Neuronal stem cell (in vitro differentiated cells): ENCODE data around the gene RASGRF2.

Experiments used
- DNase-seq: peaks from one replicate; pipeline ENCODE4 v3.0.0-alpha.2; 2013; ENCODE audit warnings: low spot score
- H2AFZ ChIP-seq: one replicate; pipeline ENCODE4 v1.6.1; 2013; ENCODE audit warnings: mild to moderate bottlenecking, low read length, inconsistent platforms
- H2AK5ac ChIP-seq: 2 replicates; pipeline ENCODE4 v1.6.1; 2013; ENCODE audit warnings: low read depth, mild to moderate bottlenecking, inconsistent platforms, low read length, moderate library complexity, mixed read lengths
- H2BK120ac ChIP-seq: 2 replicates; pipeline ENCODE4 v1.6.1; 2013; ENCODE audit warnings: low read depth, mild to moderate bottlenecking, inconsistent platforms, low read length, moderate library complexity, mixed read lengths
- H2BK12ac ChIP-seq: one replicate; pipeline ENCODE4 v1.6.1; 2013; ENCODE audit warnings: low read length, inconsistent platforms
- H2BK15ac ChIP-seq: 2 replicates; pipeline ENCODE4 v1.6.1; 2013; ENCODE audit warnings: mild to moderate bottlenecking, low read length, inconsistent platforms, mixed read lengths
- H2BK5ac ChIP-seq: one replicate; pipeline ENCODE4 v1.6.1; 2013; ENCODE audit warnings: inconsistent platforms, mild to moderate bottlenecking, low read length, moderate library complexity
- H3K14ac ChIP-seq: one replicate; pipeline ENCODE4 v1.6.1; 2013; ENCODE audit warnings: low read length, inconsistent platforms
- H3K18ac ChIP-seq: 2 replicates; pipeline ENCODE4 v1.6.1; 2013; ENCODE audit warnings: low read length, inconsistent platforms
- H3K23ac ChIP-seq: 2 replicates; pipeline ENCODE4 v1.6.1; 2013; ENCODE audit warnings: low read depth, mild to moderate bottlenecking, mixed read lengths, low read length, inconsistent platforms; ENCODE audit not compliant: poor library complexity
- H3K27ac ChIP-seq: replicated peaks from 3 replicates; pipeline ENCODE4 v1.5.1; 2013; ENCODE audit warnings: low read length, inconsistent platforms
- H3K27me3 ChIP-seq, 3 experiments: 2 replicates each; pipeline ENCODE4 v1.6.1; 2013; ENCODE audit warnings: low read length in 3 of 3, mild to moderate bottlenecking in 2 of 3, inconsistent platforms in 1 of 3, low read depth in 1 of 3, mixed read lengths in 1 of 3, moderate library complexity in 1 of 3; ENCODE audit not compliant: control insufficient read depth in 3 of 3, insufficient read depth in 3 of 3
- H3K36me3 ChIP-seq, 2 donors: replicated peaks in 1 of 2; 2 replicates each; pipeline ENCODE4 v1.6.1; 2013; ENCODE audit warnings: low read length in 2 of 2; ENCODE audit not compliant: control insufficient read depth in 2 of 2, insufficient read depth in 2 of 2
- H3K4ac ChIP-seq: 2 replicates; pipeline ENCODE4 v1.6.1; 2013; ENCODE audit warnings: inconsistent platforms, mild to moderate bottlenecking, low read length, moderate library complexity
- H3K4me1 ChIP-seq, 2 donors: 1 replicate in 1 of 2; 2 replicates in 1 of 2; pipeline ENCODE4 v1.6.1; 2013; ENCODE audit warnings: low read length in 2 of 2, low read depth in 1 of 2; ENCODE audit not compliant: control insufficient read depth in 2 of 2, insufficient read depth in 1 of 2
- H3K4me2 ChIP-seq: one replicate; pipeline ENCODE4 v1.6.1; 2013; ENCODE audit warnings: mild to moderate bottlenecking, low read length, inconsistent platforms; ENCODE audit not compliant: insufficient read depth, poor library complexity, severe bottlenecking
- H3K4me3 ChIP-seq, 2 donors: 2 replicates each; pipeline ENCODE4 v1.5.1; 2013; ENCODE audit warnings: low read length in 2 of 2, mild to moderate bottlenecking in 2 of 2, inconsistent platforms in 1 of 2, moderate library complexity in 1 of 2
- H3K79me1 ChIP-seq: one replicate; pipeline ENCODE4 v1.6.1; 2013; ENCODE audit warnings: low read depth, mild to moderate bottlenecking, inconsistent platforms, low read length, moderate library complexity
- H3K9ac ChIP-seq: one replicate; pipeline ENCODE4 v1.6.1; 2013; ENCODE audit warnings: mild to moderate bottlenecking, low read depth, low read length, inconsistent platforms; ENCODE audit not compliant: poor library complexity
- H3K9me3 ChIP-seq, 2 donors: replicated peaks in 1 of 2; 2 replicates each; pipeline versions ENCODE3 to v1.6.1; 2013; ENCODE audit warnings: low read length in 2 of 2, mild to moderate bottlenecking in 2 of 2, inconsistent platforms in 1 of 2, low read depth in 1 of 2, mixed read lengths in 1 of 2, moderate library complexity in 1 of 2; ENCODE audit not compliant: control insufficient read depth in 2 of 2, insufficient read depth in 1 of 2
- H4K8ac ChIP-seq: one replicate; pipeline ENCODE4 v1.6.1; 2013; ENCODE audit warnings: low read depth, mild to moderate bottlenecking, inconsistent platforms, low read length, moderate library complexity
- H4K91ac ChIP-seq: one replicate; pipeline ENCODE4 v1.6.1; 2013; ENCODE audit warnings: low read length, low read depth, mild to moderate bottlenecking, inconsistent platforms; ENCODE audit not compliant: poor library complexity
- WGBS, 2 donors: extraction: QIAGEN DNeasy Blood & Tissue Kit; methylation state at CpG; one replicate each; pipeline ENCODE4 v1.1.7; 2013; ENCODE audit warnings: missing lambda C conversion rate in 2 of 2, mixed read lengths in 1 of 2; ENCODE audit not compliant: insufficient read length in 2 of 2, insufficient replicate concordance in 1 of 2; ENCODE audit errors: extremely low coverage in 2 of 2; 5-methylcytosine and 5-hydroxymethylcytosine counted together

Gene RASGRF2

GRCh38 chr5:81097713-81098112 lies 137.6 kb downstream of the RASGRF2 start:
- Histone ChIP-seq H2BK5ac (no peak overlapping the region), H2BK15ac (no peak overlapping the region), H3K79me1 (no peaks in the 10 kb centered on the region), H3K27ac (no peak overlapping the region), H3K36me3 (no peaks in the 10 kb centered on the region), H2BK12ac (no peak overlapping the region), H3K9ac (no peak overlapping the region), H2AFZ (no peak overlapping the region), H3K9me3 (no peaks in the 10 kb centered on the region), H3K4ac (no peak overlapping the region), H3K14ac (peak overlapping the region; percentile 63), H3K18ac (no peak overlapping the region), H3K4me1 (peaks cover 0 to 5% of the 10 kb centered on the region in 2 donors), H4K91ac (no peak overlapping the region), H3K27me3 (no peaks in the 10 kb centered on the region), H4K8ac (no peak overlapping the region), H3K4me3 (no peak overlapping the region), H2AK5ac (no peak overlapping the region), H2BK120ac (no peak overlapping the region), H3K4me2 (no peak overlapping the region), H3K23ac (no peak overlapping the region)
- WGBS, 2 donors: no CpG with 5 or more reads among the region's 3 CpGs
- DNase-seq: no peak

- no peaks in the 10 kb centered on the region for H3K36me3 ChIP-seq
- H2BK15ac ChIP-seq: no peak overlapping the region
- peaks cover 0 to 5% (median 0%) of the 10 kb centered on the region in 3 experiments for H3K27me3 ChIP-seq
- H3K9ac ChIP-seq: no peak overlapping the region
- H4K8ac ChIP-seq: no peak overlapping the region
- DNase-seq: no peak
- no peaks in the 10 kb centered on the region for H3K4me1 ChIP-seq
- no peak overlapping the region for H3K4me3 ChIP-seq
- no peak overlapping the region for H2AFZ ChIP-seq
- H3K27ac ChIP-seq: no peak overlapping the region
- no peak overlapping the region for H3K14ac ChIP-seq
- no peak overlapping the region for H3K23ac ChIP-seq
- WGBS, 2 donors: no CpG with 5 or more reads among the region's 5 CpGs
- no peak overlapping the region for H2BK120ac ChIP-seq
- H3K4me2 ChIP-seq: no peak overlapping the region
- no peak overlapping the region for H3K4ac ChIP-seq
- H3K18ac ChIP-seq: no peak overlapping the region
- no peak overlapping the region for H4K91ac ChIP-seq
- H2BK12ac ChIP-seq: no peak overlapping the region
- no peaks in the 10 kb centered on the region for H3K79me1 ChIP-seq
- no peak overlapping the region for H2BK5ac ChIP-seq
- no peak overlapping the region for H2AK5ac ChIP-seq
- no peaks in the 10 kb centered on the region for H3K9me3 ChIP-seq
Measured at GRCh38 chr5:81105261-81105877, 145.2 kb downstream of the RASGRF2 start.

GRCh38 chr5:81115261-81115660 lies 155.1 kb downstream of the RASGRF2 start:
- Histone ChIP-seq H2BK12ac (no peak overlapping the region), H3K4me1 (no peaks in the 10 kb centered on the region), H3K14ac (no peak overlapping the region), H3K27me3 (peaks cover 0 to 6% (median 2%) of the 10 kb centered on the region in 3 experiments), H2AK5ac (no peak overlapping the region), H2BK15ac (no peak overlapping the region), H2BK120ac (no peak overlapping the region), H2AFZ (no peak overlapping the region), H3K9ac (no peak overlapping the region), H3K4me3 (no peak overlapping the region), H3K79me1 (no peaks in the 10 kb centered on the region), H2BK5ac (no peak overlapping the region), H3K18ac (no peak overlapping the region), H3K36me3 (no peaks in the 10 kb centered on the region), H3K4me2 (no peak overlapping the region), H3K4ac (no peak overlapping the region), H4K91ac (no peak overlapping the region), H3K27ac (no peak overlapping the region), H4K8ac (no peak overlapping the region), H3K9me3 (no peaks in the 10 kb centered on the region), H3K23ac (no peak overlapping the region)
- WGBS, 2 donors: no CpG with 5 or more reads among the region's 4 CpGs
- DNase-seq: no peak

- Histone ChIP-seq H3K9me3 (no peaks in the 10 kb centered on the region), H3K9ac (no peak overlapping the region), H3K4me1 (no peaks in the 10 kb centered on the region), H3K4ac (no peak overlapping the region), H3K18ac (no peak overlapping the region), H3K27me3 (peaks cover 0 to 7% (median 0%) of the 10 kb centered on the region in 3 experiments), H3K27ac (no peak overlapping the region), H2AFZ (no peak overlapping the region), H2BK12ac (no peak overlapping the region), H3K14ac (no peak overlapping the region), H3K79me1 (no peaks in the 10 kb centered on the region), H2AK5ac (no peak overlapping the region), H3K36me3 (no peaks in the 10 kb centered on the region), H3K4me2 (no peak overlapping the region), H4K8ac (no peak overlapping the region), H2BK120ac (no peak overlapping the region), H3K23ac (no peak overlapping the region), H2BK5ac (no peak overlapping the region), H2BK15ac (no peak overlapping the region), H4K91ac (no peak overlapping the region), H3K4me3 (no peak overlapping the region)
- no CpG with 5 or more reads among the region's 3 CpGs for WGBS, 2 donors
- no peak for DNase-seq
Measured at GRCh38 chr5:81117566-81117965, 157.4 kb downstream of the RASGRF2 start.
